HG03565 (cell line): Measurements from ENCODE around the gene TMEM39B.
"Not testable (repeated sequence)": the region's sequence is repeated elsewhere in the genome, so short reads cannot be mapped to it uniquely, and the experiment has no call there.

Experiments
- ATAC-seq: cut with Tn5 transposase; IDR thresholded peaks from one replicate; pipeline ENCODE4 v1.9.1; 2021; ENCODE audit warnings: mild to moderate bottlenecking, moderate library complexity; ENCODE audit not compliant: unreplicated experiment

Gene TMEM39B

DNA sequence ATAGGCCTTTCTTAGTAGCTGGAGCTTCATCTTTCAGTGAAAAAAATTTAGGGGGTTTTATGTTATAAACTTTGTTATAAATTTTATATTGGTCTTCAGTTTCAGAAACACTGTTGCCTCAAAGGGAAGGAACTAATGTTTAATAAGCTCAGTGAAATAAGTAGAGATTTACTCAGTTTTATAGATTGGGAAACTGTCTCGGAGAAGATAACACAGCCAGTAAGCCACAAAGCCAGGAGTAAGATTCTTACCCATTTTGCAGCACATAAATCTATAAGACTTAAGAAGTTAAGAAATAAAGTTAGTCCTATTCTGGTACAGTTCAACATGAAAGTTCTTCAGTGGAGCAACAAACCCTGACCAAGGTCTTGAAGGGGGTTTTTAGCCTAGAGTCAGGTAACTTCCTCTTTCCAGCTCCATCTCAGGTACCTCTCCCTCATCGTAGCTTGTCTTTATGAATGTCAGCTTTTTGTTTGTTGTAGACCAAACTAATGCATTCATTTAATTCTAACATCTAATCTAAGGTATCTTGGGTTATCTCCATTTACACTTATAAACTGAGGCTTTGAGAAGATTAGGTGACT lies 38.4 kb downstream of the TMEM39B start:
- ATAC-seq: no peak

DNA sequence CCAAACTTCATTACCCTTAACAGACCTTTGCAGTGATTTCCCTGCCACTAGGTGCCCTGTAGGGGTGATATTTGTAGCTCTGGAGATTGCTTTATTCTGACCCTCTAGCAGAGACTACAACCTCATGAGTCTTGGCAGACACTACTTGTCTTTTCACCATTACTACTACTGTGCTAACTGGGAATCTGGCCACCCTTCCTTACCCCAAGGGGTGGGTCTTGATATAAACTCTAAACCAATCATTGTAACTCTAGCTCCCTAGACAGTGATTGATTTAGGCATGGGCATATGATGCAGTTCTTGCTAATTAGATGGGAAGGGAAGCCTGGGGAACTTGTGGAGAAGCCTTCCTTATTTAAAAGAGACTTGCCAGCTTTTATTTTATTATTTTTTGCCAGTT lies 39.0 kb downstream of the TMEM39B start:
- ATAC-seq: no peak

DNA sequence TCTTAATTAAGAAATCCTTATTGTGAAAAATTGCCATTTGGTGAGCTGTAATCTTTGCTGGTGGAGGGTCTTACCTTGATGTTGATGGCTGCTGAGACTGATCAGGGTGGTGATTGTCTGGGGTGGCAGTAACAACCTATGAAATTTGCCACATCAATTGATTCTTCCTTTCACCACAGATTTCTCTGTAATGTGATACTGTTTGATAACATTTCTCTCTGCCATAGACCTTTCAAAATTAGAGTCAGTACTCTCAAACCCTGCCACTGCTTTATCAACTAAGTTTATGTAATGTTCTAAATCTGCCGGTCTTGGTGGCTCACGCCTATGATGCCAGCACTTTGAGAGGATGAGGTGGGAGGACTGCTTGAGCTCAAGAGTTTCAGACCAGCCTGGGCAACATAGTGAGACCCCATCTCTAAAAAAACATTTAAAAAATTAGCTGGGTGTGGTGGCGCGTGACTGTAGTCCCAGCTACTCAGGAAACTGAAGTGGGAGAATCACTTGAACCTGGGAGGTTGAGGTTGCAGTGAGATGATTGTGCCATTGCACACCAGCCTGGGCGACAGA lies 40.2 kb downstream of the TMEM39B start:
- ATAC-seq: no peak

GRCh38 chr1:32113436-32113835 lies 40.7 kb downstream of the TMEM39B start:
- not testable (repeated sequence) for ATAC-seq

GRCh38 chr1:32114420-32114819 lies 41.7 kb downstream of the TMEM39B start:
- no peak for ATAC-seq

- ATAC-seq: no peak
Observed at GRCh38 chr1:32115496-32115895, 42.8 kb downstream of the TMEM39B start.

DNA sequence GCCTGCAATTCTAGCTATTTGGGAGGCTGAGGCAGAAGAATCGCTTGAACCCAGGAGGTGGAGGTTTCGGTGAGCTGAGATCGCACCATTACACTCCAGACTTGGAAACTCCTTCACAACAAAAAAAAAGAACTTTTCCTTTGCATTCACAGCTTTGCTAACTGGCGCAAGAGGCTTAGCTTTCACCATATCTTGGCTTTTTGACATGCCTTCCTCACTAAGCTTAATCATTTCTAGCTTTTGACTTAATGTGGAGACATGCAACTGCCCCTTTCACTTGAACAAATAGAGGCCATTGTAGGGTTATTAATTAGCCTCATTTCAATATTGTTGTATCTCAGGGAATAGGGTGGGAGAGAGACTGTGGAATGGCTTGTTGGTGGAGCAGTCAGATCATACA lies 43.8 kb downstream of the TMEM39B start:
- no peak for ATAC-seq

- ATAC-seq: no peak
Observed at GRCh38 chr1:32122151-32122550, 49.4 kb downstream of the TMEM39B start.

DNA sequence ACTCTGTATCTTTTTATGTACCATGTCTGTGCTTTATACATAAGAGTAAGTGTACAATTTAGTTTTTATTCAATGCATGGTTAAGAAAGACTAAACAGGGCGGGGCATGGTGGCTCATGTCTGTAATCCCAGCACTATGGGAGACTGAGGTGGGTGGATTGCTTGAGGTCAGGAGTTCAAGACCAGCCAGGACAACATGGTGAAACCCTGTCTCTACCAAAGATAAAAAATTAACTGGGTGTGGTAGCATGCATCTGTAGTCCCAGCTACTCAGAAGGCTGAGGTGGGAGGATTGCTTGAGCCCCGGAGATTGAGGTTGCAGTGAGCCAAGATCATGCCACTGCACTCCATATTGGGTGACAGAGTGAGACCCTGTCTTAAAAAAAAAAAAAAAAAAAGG lies 50.6 kb downstream of the TMEM39B start:
- not testable (repeated sequence) for ATAC-seq

DNA sequence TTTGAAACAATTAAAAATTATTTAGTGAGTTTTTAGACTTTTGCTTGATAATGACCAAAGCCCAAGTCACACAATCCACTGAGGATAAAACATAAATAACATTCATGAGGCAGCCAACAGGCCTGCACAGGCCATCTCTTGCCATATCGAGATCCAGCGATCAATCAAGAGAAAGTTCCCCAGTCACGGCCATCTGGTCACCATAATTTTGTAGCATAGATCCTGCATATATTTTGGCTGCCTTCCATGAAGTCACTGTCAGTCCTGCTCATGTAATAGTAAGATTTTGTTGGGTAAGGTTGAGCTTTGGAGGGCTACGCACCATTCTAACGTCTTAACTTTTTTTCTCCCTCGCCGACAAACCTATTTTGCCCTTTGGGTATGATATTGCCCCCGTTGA lies 52.6 kb downstream of the TMEM39B start:
- ATAC-seq: no peak

DNA sequence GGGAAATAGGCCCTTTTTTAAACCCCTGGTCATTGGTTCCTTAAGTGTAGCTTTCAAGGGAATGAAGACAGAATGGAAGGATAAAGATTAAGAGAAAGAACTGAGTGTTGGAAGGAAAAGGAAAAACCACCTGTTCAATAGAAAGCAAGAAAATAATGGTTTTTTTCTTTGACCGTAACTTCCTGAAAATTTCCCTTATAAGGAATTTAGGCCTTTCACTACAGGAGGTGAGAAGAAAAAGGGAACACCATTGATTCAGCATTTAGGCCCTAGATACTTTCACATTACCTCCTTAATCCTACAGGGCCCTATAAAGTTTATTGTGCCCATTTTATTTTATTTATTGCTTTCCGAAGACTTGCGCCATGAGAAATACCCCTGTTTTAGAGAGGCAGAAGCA lies 54.0 kb downstream of the TMEM39B start:
- no peak for ATAC-seq

DNA sequence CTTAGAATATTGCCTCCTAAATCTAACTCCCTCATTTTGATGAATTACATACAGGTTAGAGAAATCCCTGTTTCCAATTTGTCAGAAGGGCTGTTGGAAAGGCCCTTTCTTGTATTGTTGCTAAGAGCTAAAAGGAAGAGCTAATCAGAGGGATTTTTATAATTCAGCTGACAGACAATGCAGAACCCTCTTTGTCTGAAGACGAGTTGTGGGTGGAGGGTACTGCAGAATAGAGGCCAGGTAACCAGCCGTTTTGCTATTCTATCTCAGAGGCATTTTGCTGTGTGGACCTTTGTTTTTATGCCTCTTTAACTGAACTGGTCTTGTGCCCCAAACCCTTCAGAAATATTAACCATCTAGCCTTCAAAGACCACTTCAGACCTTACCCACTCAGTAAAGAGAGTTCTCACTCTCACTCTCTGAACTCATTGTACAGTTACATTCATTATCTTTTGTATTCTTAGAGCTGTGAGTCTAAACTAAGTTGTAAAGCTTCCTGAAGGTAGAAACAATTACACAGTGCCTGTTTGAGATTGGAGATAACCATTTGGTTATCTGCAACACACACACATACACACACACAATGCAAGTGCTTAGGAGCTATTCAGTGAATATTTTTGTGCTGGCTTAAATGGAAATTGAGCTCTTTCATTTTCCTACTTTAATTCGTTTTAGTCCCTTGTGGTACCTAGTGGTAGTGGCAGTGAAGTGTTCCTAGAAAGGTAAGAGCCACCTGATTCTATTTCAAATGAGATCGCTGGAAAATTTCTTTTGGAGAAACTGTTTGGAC lies 54.9 kb downstream of the TMEM39B start:
- no peak for ATAC-seq

- no peak for ATAC-seq
Observed at GRCh38 chr1:32128479-32128878, 55.7 kb downstream of the TMEM39B start.

GRCh38 chr1:32128964-32129363 lies 56.2 kb downstream of the TMEM39B start:
- no peak for ATAC-seq

DNA sequence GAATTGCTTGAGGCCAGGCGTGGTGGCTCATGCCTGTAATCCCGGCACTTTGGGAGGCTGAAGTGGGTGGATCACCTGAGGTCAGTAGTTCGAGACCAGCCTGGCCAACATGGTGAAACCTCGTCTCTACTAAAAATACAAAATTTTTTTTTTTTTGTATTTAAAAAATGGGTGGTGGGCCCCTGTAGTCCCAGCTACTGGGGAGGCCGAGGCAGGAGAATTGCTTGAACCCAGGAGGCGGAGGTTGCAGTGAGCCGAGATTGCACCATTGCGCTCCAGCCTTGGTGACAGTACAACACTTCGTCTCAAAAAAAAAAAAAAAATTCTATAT lies 61.2 kb downstream of the TMEM39B start:
- ATAC-seq: not testable (repeated sequence)

GRCh38 chr1:32137111-32137510 lies 64.4 kb downstream of the TMEM39B start:
- no peak for ATAC-seq

DNA sequence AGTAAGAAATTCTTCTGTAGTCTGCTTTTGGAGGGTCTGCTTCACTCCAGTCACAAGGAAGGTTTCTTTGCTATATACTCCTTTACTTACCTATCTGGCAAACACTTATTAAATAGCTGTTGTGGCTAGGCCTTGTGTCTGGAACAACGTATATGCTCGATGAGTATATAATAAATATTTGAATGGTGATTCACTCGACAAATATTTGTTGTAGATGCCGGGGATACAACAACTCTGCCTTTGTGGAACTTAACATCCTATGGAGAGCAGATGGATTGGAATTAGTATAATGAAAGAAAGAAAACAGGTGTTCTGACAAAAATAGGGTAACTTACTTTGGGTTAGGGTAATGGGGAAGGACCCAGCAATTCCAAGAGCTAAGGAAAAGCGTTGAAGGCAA lies 66.2 kb downstream of the TMEM39B start:
- no peak for ATAC-seq

DNA sequence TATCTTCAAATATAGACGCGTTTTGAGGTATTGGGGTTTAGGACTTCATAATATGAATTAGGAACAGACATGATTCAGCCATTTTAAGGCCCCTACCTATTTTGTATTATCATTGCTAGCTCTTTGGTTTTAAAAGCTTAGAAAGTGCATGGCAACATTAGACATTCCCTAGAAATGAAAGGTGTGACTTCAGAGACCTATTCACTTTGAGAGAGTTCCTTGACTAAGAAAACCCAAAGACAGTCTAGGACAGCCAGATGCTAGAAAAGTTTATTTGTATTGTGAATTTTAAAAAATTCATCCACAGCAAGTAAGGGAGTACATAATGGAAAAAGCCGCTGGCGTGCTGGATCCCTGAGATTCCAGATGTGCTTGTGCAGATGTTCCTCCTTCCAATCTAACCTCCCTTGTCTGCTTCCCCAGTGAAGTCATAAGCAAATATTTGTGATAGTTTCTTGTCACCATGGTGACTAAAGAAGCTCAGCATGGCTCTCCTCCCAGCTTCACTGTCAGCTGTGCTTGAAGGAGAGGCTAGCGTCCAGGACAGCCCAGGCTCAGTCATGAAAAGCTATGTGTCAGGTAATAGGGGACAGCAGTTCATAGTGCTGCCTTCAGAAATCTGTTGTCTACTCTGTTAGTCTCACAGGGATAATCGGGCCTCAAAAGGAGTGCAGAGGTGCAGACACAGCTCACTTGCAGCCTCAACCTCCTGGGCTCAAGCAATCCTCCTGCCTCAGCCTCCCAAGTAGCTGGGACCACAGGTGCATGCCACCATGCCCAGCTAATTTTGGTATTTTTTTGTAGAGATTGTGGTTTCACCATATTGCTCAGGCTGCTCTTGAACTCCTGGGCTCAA lies 69.9 kb downstream of the TMEM39B start:
- ATAC-seq: no peak

DNA sequence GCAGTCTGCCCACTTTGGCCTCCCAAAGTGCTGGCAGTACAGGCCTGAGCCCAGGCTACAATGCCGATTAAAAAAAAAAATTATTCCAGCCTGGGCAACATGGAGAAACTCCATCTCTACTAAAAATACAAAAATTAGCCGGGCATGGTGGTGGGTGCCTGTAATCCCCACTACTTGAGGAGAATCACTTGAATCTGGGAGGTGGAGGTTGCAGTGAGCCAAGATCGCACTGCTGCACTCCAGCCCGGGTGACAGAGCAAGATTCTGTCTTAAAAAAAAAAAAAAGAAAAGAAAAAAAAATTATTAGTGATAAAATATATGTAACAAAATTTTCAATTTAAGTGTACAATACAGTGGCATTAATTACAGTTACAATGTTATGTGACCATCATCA lies 70.6 kb downstream of the TMEM39B start:
- ATAC-seq: not testable (repeated sequence)

- ATAC-seq: no peak
Observed at GRCh38 chr1:32144033-32144432, 71.3 kb downstream of the TMEM39B start.

GRCh38 chr1:32147799-32148198 lies 75.1 kb downstream of the TMEM39B start:
- not testable (repeated sequence) for ATAC-seq

DNA sequence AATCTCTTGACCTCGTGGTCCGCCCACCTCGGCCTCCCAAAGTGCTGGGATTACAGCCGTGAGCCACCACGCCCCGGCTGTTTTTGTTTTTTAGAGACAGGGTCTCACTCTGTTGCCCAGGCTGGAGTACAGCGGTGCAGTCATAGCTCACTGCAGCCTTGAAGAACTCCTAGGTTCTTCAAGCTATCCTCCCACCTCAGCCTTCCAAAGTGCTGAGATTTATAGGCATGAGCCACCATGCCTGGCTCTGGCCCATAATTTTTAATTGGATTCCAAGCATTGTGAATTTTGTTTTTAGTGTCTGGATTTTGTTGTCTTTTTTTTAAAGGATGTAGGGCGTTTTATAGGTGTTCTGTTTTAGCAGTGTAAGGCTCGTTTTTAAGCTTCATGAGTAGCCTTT lies 78.1 kb downstream of the TMEM39B start:
- no peak for ATAC-seq
